Measurements from ENCODE around the gene TMEM217. TPM values are rescaled to one million over a fixed set of nuclear protein-coding genes. Genes with fewer than 3 reads are reported as not detected.

Gene TMEM217
- total RNA-seq, 1 donor from 2014 or later, result 1.8 TPM

DNA sequence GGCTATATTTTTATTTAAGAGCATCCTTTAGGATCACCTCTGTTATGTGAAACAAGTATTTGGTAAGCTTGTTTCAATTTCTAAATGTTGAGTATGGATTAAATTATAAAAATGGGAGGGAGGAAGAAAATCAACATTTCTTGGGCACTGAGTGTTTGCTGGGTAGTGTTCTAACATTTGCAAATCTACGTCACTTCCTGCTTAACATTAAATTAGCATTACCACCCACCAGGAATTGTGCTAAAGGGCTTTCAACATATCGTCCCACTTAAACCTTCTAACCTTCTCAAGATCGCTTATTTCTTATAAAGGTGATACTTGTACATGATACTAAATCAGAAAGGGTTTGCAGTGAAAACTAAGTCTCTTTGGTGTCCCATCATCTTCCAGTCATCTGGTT, 7.9 kb upstream of the TMEM217 start:
- Histone ChIP-seq H3K27ac (no peak overlapping the region), H3K27me3 (no peaks in the 10 kb centered on the region), H3K4me3 (no peak overlapping the region), H3K36me3 (peaks cover 9% of the 10 kb centered on the region), H3K4me1 (no peaks in the 10 kb centered on the region), H3K9me3 (no peaks in the 10 kb centered on the region)
- ATAC-seq (no peak), DNase-seq (no peak)
- intact Hi-C loops (cut with DNase I), result no loop called here
- TF ChIP-seq, protein P1, sequence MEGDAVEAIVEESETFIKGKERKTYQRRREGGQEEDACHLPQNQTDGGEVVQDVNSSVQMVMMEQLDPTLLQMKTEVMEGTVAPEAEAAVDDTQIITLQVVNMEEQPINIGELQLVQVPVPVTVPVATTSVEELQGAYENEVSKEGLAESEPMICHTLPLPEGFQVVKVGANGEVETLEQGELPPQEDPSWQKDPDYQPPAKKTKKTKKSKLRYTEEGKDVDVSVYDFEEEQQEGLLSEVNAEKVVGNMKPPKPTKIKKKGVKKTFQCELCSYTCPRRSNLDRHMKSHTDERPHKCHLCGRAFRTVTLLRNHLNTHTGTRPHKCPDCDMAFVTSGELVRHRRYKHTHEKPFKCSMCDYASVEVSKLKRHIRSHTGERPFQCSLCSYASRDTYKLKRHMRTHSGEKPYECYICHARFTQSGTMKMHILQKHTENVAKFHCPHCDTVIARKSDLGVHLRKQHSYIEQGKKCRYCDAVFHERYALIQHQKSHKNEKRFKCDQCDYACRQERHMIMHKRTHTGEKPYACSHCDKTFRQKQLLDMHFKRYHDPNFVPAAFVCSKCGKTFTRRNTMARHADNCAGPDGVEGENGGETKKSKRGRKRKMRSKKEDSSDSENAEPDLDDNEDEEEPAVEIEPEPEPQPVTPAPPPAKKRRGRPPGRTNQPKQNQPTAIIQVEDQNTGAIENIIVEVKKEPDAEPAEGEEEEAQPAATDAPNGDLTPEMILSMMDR (IDR thresholded peaks at IDR 0.05), result no peak

DNA sequence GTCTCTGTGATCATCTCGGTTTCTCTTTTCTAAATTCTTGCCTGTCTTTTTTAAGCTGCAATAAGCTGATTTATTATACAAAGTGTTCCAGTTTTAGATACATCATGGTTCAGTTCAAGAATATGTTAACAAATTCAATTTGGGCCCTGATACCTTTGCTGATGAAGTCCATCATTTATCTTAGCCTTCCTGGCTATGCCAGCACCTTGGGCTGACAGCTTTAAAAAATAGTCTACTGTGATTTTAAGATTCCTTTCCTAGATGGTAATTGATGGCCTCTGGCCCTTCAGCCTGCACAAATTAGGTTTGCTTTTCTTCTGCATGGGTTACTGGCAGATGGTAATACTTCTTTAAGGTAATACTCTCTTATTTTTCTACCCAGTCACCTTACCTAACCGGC, 7.1 kb upstream of the TMEM217 start:
- H3K9me3 ChIP-seq, result no peaks in the 10 kb centered on the region
- intact Hi-C loops (cut with DNase I), result no loop called here
- DNase-seq, result no peak
- ATAC-seq, result no peak
- H3K36me3 ChIP-seq, result peaks cover 6% of the 10 kb centered on the region
- H3K27ac ChIP-seq, result no peak overlapping the region
- H3K4me1 ChIP-seq, result peaks cover under 1% of the 10 kb centered on the region
- TF ChIP-seq, protein P1 (IDR thresholded peaks at IDR 0.05), result no peak
- no peak overlapping the region for H3K4me3 ChIP-seq
- no peaks in the 10 kb centered on the region for H3K27me3 ChIP-seq

DNA sequence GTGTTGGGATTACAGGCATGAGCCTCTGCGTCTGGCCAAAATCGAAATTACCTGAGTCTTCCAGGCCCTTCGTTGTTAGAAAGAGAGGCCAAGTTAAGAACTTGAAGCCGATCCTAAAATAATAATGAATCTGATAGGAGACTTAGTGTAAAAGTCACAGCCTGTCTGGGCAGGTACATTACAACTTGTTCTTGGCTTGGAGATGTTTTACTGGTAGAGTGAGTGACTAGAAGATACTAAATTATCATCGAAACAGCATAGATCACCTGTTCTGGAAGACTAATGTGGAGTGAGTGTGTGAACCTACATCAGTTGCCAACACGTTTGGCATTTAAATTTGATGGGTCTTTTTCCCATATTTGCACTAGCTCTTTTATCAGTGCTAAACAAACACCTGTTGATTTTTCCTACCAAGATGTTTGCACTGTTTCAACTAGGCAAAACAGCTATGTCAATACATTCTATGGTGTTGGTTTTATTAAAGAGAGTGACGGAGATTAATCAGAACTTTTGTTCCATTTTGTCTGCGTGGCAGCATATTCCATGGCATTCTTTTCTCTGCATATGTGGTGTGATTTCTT, 4.6 kb upstream of the TMEM217 start:
- TF ChIP-seq, protein P1 (IDR thresholded peaks at IDR 0.05), result no peak
- H3K4me1 ChIP-seq, result peaks cover 18% of the 10 kb centered on the region
- no peak for ATAC-seq
- no peak overlapping the region for H3K27ac ChIP-seq
- no peak overlapping the region for H3K4me3 ChIP-seq
- DNase-seq, result no peak
- no peaks in the 10 kb centered on the region for H3K27me3 ChIP-seq
- no peaks in the 10 kb centered on the region for H3K36me3 ChIP-seq
- no peaks in the 10 kb centered on the region for H3K9me3 ChIP-seq
- intact Hi-C loops (cut with DNase I), result no loop called here

DNA sequence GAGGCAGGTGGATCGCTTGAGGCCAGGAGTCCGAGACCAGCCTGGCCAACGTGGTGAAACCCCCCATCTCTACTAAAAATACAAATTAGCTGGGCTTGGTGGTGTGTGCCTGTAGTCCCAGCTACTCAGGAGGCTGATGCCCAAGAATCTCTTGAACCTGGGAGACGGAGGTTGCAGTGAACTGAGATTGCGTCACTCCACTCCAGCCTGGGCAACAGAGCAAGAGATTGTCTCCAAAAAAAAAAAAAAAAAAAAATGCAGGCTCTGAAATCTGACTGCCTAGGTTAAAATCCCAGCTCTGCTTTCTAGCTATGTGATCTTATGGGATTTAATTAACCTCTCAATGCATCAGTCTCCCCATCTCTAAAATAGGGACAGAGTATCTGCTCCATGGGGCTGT, 3.3 kb upstream of the TMEM217 start:
- H3K36me3 ChIP-seq, result no peaks in the 10 kb centered on the region
- ATAC-seq (no peak), DNase-seq (no peak)
- no peaks in the 10 kb centered on the region for H3K9me3 ChIP-seq
- H3K27ac ChIP-seq, result no peak overlapping the region
- TF ChIP-seq, protein P1 (IDR thresholded peaks at IDR 0.05), result no peak
- no peaks in the 10 kb centered on the region for H3K27me3 ChIP-seq
- H3K4me1 ChIP-seq, result peaks cover 18% of the 10 kb centered on the region
- intact Hi-C loops (cut with DNase I), result no loop called here
- no peak overlapping the region for H3K4me3 ChIP-seq

DNA sequence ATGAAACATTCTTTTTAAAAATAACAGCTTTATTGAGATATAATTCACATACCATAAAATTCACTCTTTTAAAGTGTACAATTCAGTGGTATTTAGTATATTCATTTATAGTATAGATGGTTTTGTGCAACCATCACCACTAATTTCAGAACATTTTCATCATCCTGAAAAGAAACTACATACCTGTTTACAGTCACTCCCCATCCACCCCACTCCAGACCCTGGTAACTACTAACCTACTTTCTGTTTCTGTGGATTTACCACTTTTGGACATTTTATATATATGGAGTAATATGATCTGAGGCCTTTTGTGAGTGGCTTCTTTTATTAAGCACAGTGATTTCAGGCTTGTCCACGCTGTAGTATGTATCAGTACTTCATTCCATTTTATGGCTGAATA, 2.5 kb upstream of the TMEM217 start:
- TF ChIP-seq, protein P1 (IDR thresholded peaks at IDR 0.05), result no peak
- intact Hi-C loops (cut with DNase I), result no loop called here
- DNase-seq (no peak), ATAC-seq (no peak)
- H3K4me1 ChIP-seq, result peaks cover 18% of the 10 kb centered on the region
- H3K27ac ChIP-seq, result no peak overlapping the region
- no peaks in the 10 kb centered on the region for H3K27me3 ChIP-seq
- no peak overlapping the region for H3K4me3 ChIP-seq
- H3K36me3 ChIP-seq, result no peaks in the 10 kb centered on the region
- H3K9me3 ChIP-seq, result no peaks in the 10 kb centered on the region

DNA sequence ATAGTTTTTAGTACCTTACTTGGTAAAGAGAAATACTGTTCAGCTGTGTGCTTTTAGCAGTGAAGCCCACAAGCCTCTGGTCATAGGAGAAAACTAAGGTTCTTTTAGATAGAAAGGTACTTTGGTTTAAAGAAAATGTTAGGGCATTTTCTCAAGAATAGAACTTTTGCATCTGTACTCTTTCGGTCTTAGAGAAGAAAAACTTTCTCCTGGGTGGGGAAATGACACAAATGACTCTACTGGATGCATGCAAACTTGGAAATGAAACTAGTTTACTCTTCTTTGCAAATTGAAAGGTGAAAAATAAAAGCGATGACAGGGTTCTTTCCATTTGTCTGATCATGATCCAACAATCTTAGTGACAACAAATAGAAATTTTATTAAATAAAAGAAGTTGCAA, 2.1 kb upstream of the TMEM217 start:
- no peak for ATAC-seq
- Histone ChIP-seq H3K27ac (no peak overlapping the region), H3K4me1 (peaks cover 18% of the 10 kb centered on the region), H3K4me3 (no peak overlapping the region), H3K9me3 (no peaks in the 10 kb centered on the region), H3K27me3 (no peaks in the 10 kb centered on the region), H3K36me3 (no peaks in the 10 kb centered on the region)
- TF ChIP-seq, protein P1 (IDR thresholded peaks at IDR 0.05), result no peak
- DNase-seq, result no peak
- intact Hi-C loops (cut with DNase I), result no loop called here
